ENCODE data around the gene OR56B1. TPM values are rescaled to one million over a fixed set of nuclear protein-coding genes. Genes with fewer than 3 reads are reported as not detected.

Gene OR56B1
- total RNA-seq, 2 experiments from 2014 or later, result 0.14 to 0.17 TPM

GRCh38 chr11:5753943-5754342, 17.7 kb downstream of the OR56B1 start, which contains the start of gene OR52N4:
Gene OR52N4, plus strand, starts transcription at chr11:5754243. Its CDS starts 498 bp downstream, at chr11:5754741.
- Mint-ChIP-seq H3K9me3 (no peaks in the 10 kb centered on the region), H3K4me3 (no peak within 1 kb of the TSS), H3K27ac (no peak within 1 kb of the TSS), H3K36me3 (ENCODE audit: low read depth) (no peaks in the 10 kb centered on the region), H3K27me3 (peaks cover 3% of the 10 kb centered on the region), H3K4me1 (ENCODE audit: low read depth) (no peaks in the 10 kb centered on the region)
- POLR2A ChIA-PET, result no interaction called here
- DNase-seq, result no peak
- TF ChIP-seq CTCF (IDR thresholded peaks at IDR 0.05), result no peak
- CTCF ChIA-PET, result no interaction called here
- H3K27me3 ChIP-seq (ENCODE audit: control insufficient read depth in 1 of 2, insufficient read depth in 2 of 2, low read length in 2 of 2), result no peaks in the 10 kb centered on the region
- H3K9me3 ChIP-seq (ENCODE audit: control insufficient read depth in 1 of 2, insufficient read depth in 1 of 2, low read length in 2 of 2), result no peaks in the 10 kb centered on the region
- no peaks in the 10 kb centered on the region for H3K36me3 ChIP-seq (ENCODE audit: insufficient read depth, low read length)
- intact Hi-C loops (cut with DNase I, micrococcal nuclease), result no loop called here
- H3K4me1 ChIP-seq (ENCODE audit: insufficient read depth, low read length), result no peaks in the 10 kb centered on the region
- no peak for ATAC-seq (ENCODE audit: poor library complexity)
- no peak within 1 kb of the TSS for H3K27ac ChIP-seq (ENCODE audit: low read depth in 1 of 2, low read length in 2 of 2)
- no peak within 1 kb of the TSS for H3K4me3 ChIP-seq (ENCODE audit: low read length)

- POLR2A ChIA-PET, result no interaction called here
- no peak overlapping the region for H3K4me3 ChIP-seq (ENCODE audit: low read length)
- H3K27me3 Mint-ChIP-seq, result no peaks in the 10 kb centered on the region
Measured at GRCh38 chr11:5767056-5767455, 30.8 kb downstream of the OR56B1 start.

GRCh38 chr11:5783255-5783654, 47.0 kb downstream of the OR56B1 start, which contains the start of gene OR52N5:
Gene OR52N5, minus strand, starts transcription at chr11:5783355. Its CDS starts 4,721 bp downstream, at chr11:5778634.
- ATAC-seq (ENCODE audit: poor library complexity) (no peak), DNase-seq (no peak)
- Histone ChIP-seq H3K9me3 (ENCODE audit: control insufficient read depth in 1 of 2, insufficient read depth in 1 of 2, low read length in 2 of 2) (no peaks in the 10 kb centered on the region), H3K27ac (ENCODE audit: low read depth in 1 of 2, low read length in 2 of 2) (no peak within 1 kb of the TSS), H3K36me3 (ENCODE audit: insufficient read depth, low read length) (no peaks in the 10 kb centered on the region), H3K27me3 (ENCODE audit: control insufficient read depth in 1 of 2, insufficient read depth in 2 of 2, low read length in 2 of 2) (no peaks in the 10 kb centered on the region), H3K4me3 (ENCODE audit: low read length) (no peak within 1 kb of the TSS), H3K4me1 (ENCODE audit: insufficient read depth, low read length) (no peaks in the 10 kb centered on the region)
- Mint-ChIP-seq H3K9me3 (no peaks in the 10 kb centered on the region), H3K4me1 (ENCODE audit: low read depth) (no peaks in the 10 kb centered on the region), H3K27ac (no peak within 1 kb of the TSS), H3K4me3 (no peak within 1 kb of the TSS), H3K27me3 (peaks cover 2% of the 10 kb centered on the region), H3K36me3 (ENCODE audit: low read depth) (no peaks in the 10 kb centered on the region)
- no peak for TF ChIP-seq CTCF (IDR thresholded peaks at IDR 0.05)
- ChIA-PET CTCF (no interaction called here), POLR2A (no interaction called here)
- intact Hi-C loops (cut with DNase I, micrococcal nuclease), result no loop called here

More at GRCh38 chr11:5767056-5767455, 30.8 kb downstream of the OR56B1 start:
- ATAC-seq (ENCODE audit: poor library complexity), result no peak
- Histone ChIP-seq H3K27me3 (ENCODE audit: control insufficient read depth in 1 of 2, insufficient read depth in 2 of 2, low read length in 2 of 2) (no peaks in the 10 kb centered on the region), H3K36me3 (ENCODE audit: insufficient read depth, low read length) (no peaks in the 10 kb centered on the region), H3K4me1 (ENCODE audit: insufficient read depth, low read length) (no peaks in the 10 kb centered on the region), H3K27ac (ENCODE audit: low read depth in 1 of 2, low read length in 2 of 2) (no peak overlapping the region), H3K9me3 (ENCODE audit: control insufficient read depth in 1 of 2, insufficient read depth in 1 of 2, low read length in 2 of 2) (no peaks in the 10 kb centered on the region)
- TF ChIP-seq CTCF (IDR thresholded peaks at IDR 0.05), result no peak
- no peaks in the 10 kb centered on the region for H3K36me3 Mint-ChIP-seq (ENCODE audit: low read depth)
- no peak overlapping the region for H3K4me3 Mint-ChIP-seq
- DNase-seq, result no peak
- no peak overlapping the region for H3K27ac Mint-ChIP-seq
- CTCF ChIA-PET, result no interaction called here
- intact Hi-C loops (cut with DNase I, micrococcal nuclease), result no loop called here
- H3K9me3 Mint-ChIP-seq, result no peaks in the 10 kb centered on the region
- H3K4me1 Mint-ChIP-seq (ENCODE audit: low read depth), result no peaks in the 10 kb centered on the region

Other genes with a start within 250 kb of the OR56B1 start
- gene OR52D1, start 247.8 kb upstream of the OR56B1 start, total RNA-seq, result not detected
- gene UBQLN3, start 226.5 kb upstream of the OR56B1 start, total RNA-seq, result under 1 TPM in 1 of 2 experiments, not detected in 1; 0.08 TPM
- under 1 TPM; 0.30 to 0.50 TPM for gene UBQLNL, start 219.7 kb upstream of the OR56B1 start, total RNA-seq
- under 1 TPM in 1 of 2 experiments, not detected in 1; 0.22 TPM for gene OR52H1, start 187.9 kb upstream of the OR56B1 start, total RNA-seq
- gene OR52B6, start 155.6 kb upstream of the OR56B1 start, total RNA-seq, result not detected
- gene TRIM6, start 139.8 kb upstream of the OR56B1 start, total RNA-seq, result not detected
- gene TRIM34, start 111.4 kb upstream of the OR56B1 start, total RNA-seq, result 1 to 10 TPM; 3.0 to 3.5 TPM
- gene TRIM5, start 51.4 kb upstream of the OR56B1 start, total RNA-seq, result 1 to 10 TPM; 5.9 to 8.0 TPM
- 100 to 1,000 TPM; 198 to 206 TPM for gene TRIM22, start 46.7 kb upstream of the OR56B1 start, total RNA-seq
- gene OR52N4, start 17.8 kb downstream of the OR56B1 start, total RNA-seq, result under 1 TPM; 0.50 to 0.96 TPM
- not detected for gene OR52N5, start 46.9 kb downstream of the OR56B1 start, total RNA-seq
- gene OR52N1, start 54.8 kb downstream of the OR56B1 start, total RNA-seq, result not detected
- not detected for gene OR52N2, start 72.5 kb downstream of the OR56B1 start, total RNA-seq
- gene OR52E6, start 105.4 kb downstream of the OR56B1 start, total RNA-seq, result not detected
- not detected for gene OR52E8, start 121.2 kb downstream of the OR56B1 start, total RNA-seq
- gene OR52E4, start 144.2 kb downstream of the OR56B1 start, total RNA-seq, result not detected
- gene OR52E5, start 156.8 kb downstream of the OR56B1 start, total RNA-seq, result not detected
- not detected for gene OR56A3, start 205.8 kb downstream of the OR56B1 start, total RNA-seq
- gene OR56A5, start 232.0 kb downstream of the OR56B1 start, total RNA-seq, result not detected

All from CD4-positive, alpha-beta T cell (primary cell).